IMR-90 (cell line): ENCODE measurements around the gene ASAP2.

ENCODE experiments used
- BHLHE40 ChIP-seq: fragments of 150-350 bp; IDR thresholded peaks from 2 replicates; pipeline ENCODE4 v1.6.1; 2016; ENCODE audit warnings: mild to moderate bottlenecking, low read depth, low read length
- CEBPB ChIP-seq: IDR thresholded peaks from 2 replicates; pipeline ENCODE4 v1.6.1; 2012; ENCODE audit warnings: low read depth, low read length, improper control_type of control experiment
- CTCF ChIP-seq: conservative IDR thresholded peaks from 2 replicates; pipeline ENCODE4 v1.5.1; 2012; ENCODE audit warnings: mild to moderate bottlenecking, low read depth, low read length, improper control_type of control experiment
- FOS ChIP-seq: fragments of 150-350 bp; IDR thresholded peaks from 2 replicates; pipeline ENCODE4 v1.6.1; 2016; ENCODE audit warnings: low read depth, low read length
- MXI1 ChIP-seq: IDR thresholded peaks from 2 replicates; pipeline ENCODE4 v1.6.1; 2012; ENCODE audit warnings: low read depth, mild to moderate bottlenecking, low read length, moderate library complexity, borderline replicate concordance
- POLR2A ChIP-seq: IDR thresholded peaks from 2 replicates; pipeline ENCODE4 v1.6.1; 2012; ENCODE audit warnings: mild to moderate bottlenecking, low read depth, low read length
- RFX5 ChIP-seq: IDR thresholded peaks from 2 replicates; pipeline ENCODE4 v1.8.0; 2012; ENCODE audit warnings: low read depth, mild to moderate bottlenecking, low read length, moderate library complexity
- SMC3 ChIP-seq: fragments of 150-350 bp; IDR thresholded peaks from 2 replicates; pipeline ENCODE4 v1.6.1; 2016; ENCODE audit warnings: low read depth, mild to moderate bottlenecking, antibody characterized with exemption, low read length, moderate library complexity
- USF2 ChIP-seq: fragments of 150-350 bp; IDR thresholded peaks from 2 replicates; pipeline ENCODE4 v1.6.1; 2017; ENCODE audit warnings: mild to moderate bottlenecking, antibody characterized with exemption, low read length, low read depth

- TF ChIP-seq CTCF (no peak), USF2 (no peak), BHLHE40 (no peak), POLR2A (no peak), SMC3 (no peak), RFX5 (no peak), MXI1 (no peak), FOS (no peak), CEBPB (peak; percentile 69)
Observed at GRCh38 chr2:9347411-9347881, 140.8 kb downstream of the ASAP2 start.
